Mucosa of descending colon (tissue), 3 donors: Measurements from ENCODE around the gene CLTCL1. TPM values are rescaled to one million over a fixed set of nuclear protein-coding genes. Genes with fewer than 3 reads are reported as not detected.

ENCODE experiments used
- ATAC-seq: fragments of 200-7000 bp; cut with Tn5 transposase; one replicate; pipeline ENCODE4 v1.9.1; 2020; ENCODE audit warnings: mild to moderate bottlenecking, moderate library complexity
- DNase-seq, 3 donors: peaks; one replicate each; pipeline ENCODE4 v3.0.0-alpha.2; 2020
- H3K36me3 ChIP-seq: fragments of 200-600 bp; one replicate; pipeline ENCODE4 v1.8.0; 2021; ENCODE audit warnings: low read depth, mild to moderate bottlenecking
- H3K4me1 ChIP-seq: fragments of 200-600 bp; one replicate; pipeline ENCODE4 v1.8.0; 2021; ENCODE audit warnings: low read depth, mild to moderate bottlenecking
- H3K4me3 ChIP-seq: fragments of 200-600 bp; one replicate; pipeline ENCODE4 v1.8.0; 2021; ENCODE audit warnings: mild to moderate bottlenecking
- H3K9me3 ChIP-seq: fragments of 200-600 bp; one replicate; pipeline ENCODE4 v1.8.0; 2021; ENCODE audit warnings: mild to moderate bottlenecking
- CTCF ChIP-seq: fragments of 200-600 bp; IDR thresholded peaks from one replicate; pipeline ENCODE4 v1.8.0; 2022; ENCODE audit warnings: antibody characterized with exemption, mild to moderate bottlenecking
- intact Hi-C, 2 donors: fragments of 100-400 bp; cut with DNase I in 1 of 2; cut with micrococcal nuclease in 1 of 2; formaldehyde crosslinking; loops; one replicate each; pipeline versions ENCODE4 v1.11.0 to v1.11.1; 2022; cut with DNase I, micrococcal nuclease
- total RNA-seq, 3 donors: library from RNA; stranded (reverse); fragmentation: NEBNext Ultra II Directional in 2 of 3; extraction: Animal tissue kit (Norgen Biotek cat#: 25700) in 2 of 3; gene quantifications; one replicate each; pipeline versions ENCODE4 v1.2.1 to v1.2.4, GENCODE V29; 2021 to 2023
- donor health status: DM: no; HTN: no; CAD: no; lungs with moderate emphysema.
- donor health status: DM: no; HTN: no; CAD: no.
- donor health status: DM: no; HTN: yes; CAD: no.

The CLTCL1 gene
- total RNA-seq, 3 donors from 2014 or later, result 3.0 to 5.9 (median 5.7) TPM

GRCh38 chr22:19253143-19253542 lies 38.4 kb downstream of the CLTCL1 start:
- H3K4me3 ChIP-seq, result no peak overlapping the region
- H3K9me3 ChIP-seq, result peaks cover 3% of the 10 kb centered on the region
- no peak for TF ChIP-seq CTCF
- no peak for ATAC-seq
- H3K36me3 ChIP-seq, result no peaks in the 10 kb centered on the region
- intact Hi-C loops, result no loop called here
- no peak for DNase-seq
- H3K4me1 ChIP-seq, result no peaks in the 10 kb centered on the region

- intact Hi-C loops, result no loop called here
- ATAC-seq (no peak), DNase-seq (no peak)
Observed at GRCh38 chr22:19244600-19245352, 46.7 kb downstream of the CLTCL1 start.

GRCh38 chr22:19242699-19243098 lies 48.8 kb downstream of the CLTCL1 start:
- no peaks in the 10 kb centered on the region for H3K36me3 ChIP-seq
- DNase-seq (no peak), ATAC-seq (no peak)
- no peak overlapping the region for H3K4me3 ChIP-seq
- intact Hi-C loops, result no loop called here
- H3K4me1 ChIP-seq, result no peaks in the 10 kb centered on the region
- TF ChIP-seq CTCF, result no peak
- H3K9me3 ChIP-seq, result no peaks in the 10 kb centered on the region

More at GRCh38 chr22:19244600-19245352, 46.7 kb downstream of the CLTCL1 start:
- no peak overlapping the region for H3K4me3 ChIP-seq
- no peaks in the 10 kb centered on the region for H3K4me1 ChIP-seq
- no peaks in the 10 kb centered on the region for H3K36me3 ChIP-seq
- no peaks in the 10 kb centered on the region for H3K9me3 ChIP-seq
- TF ChIP-seq CTCF, result no peak

- ATAC-seq, result no peak
- Histone ChIP-seq H3K4me1 (no peaks in the 10 kb centered on the region), H3K36me3 (no peaks in the 10 kb centered on the region), H3K9me3 (no peaks in the 10 kb centered on the region), H3K4me3 (no peak overlapping the region)
- DNase-seq, result no peak
- TF ChIP-seq CTCF, result no peak
- intact Hi-C loops, result no loop called here
Observed at GRCh38 chr22:19241593-19241906, 50.0 kb downstream of the CLTCL1 start.

GRCh38 chr22:19240813-19241592 lies 50.5 kb downstream of the CLTCL1 start:
- Histone ChIP-seq H3K4me3 (no peak overlapping the region), H3K9me3 (no peaks in the 10 kb centered on the region), H3K36me3 (no peaks in the 10 kb centered on the region), H3K4me1 (no peaks in the 10 kb centered on the region)
- DNase-seq (no peak), ATAC-seq (no peak)
- TF ChIP-seq CTCF, result no peak
- intact Hi-C loops, result no loop called here
